HepG2 (cell line): ENCODE measurements around the gene PDZD2.

Experiments
- GABPA ChIP-seq, 2 experiments: IDR thresholded peaks; 2 replicates each; pipeline ENCODE4 v1.6.1; 2011 to 2016; ENCODE audit warnings: low read depth in 2 of 2, low read length in 1 of 2, missing biosample characterization in 1 of 2, missing genetic modification characterization in 1 of 2
- NR2C2 ChIP-seq: sonication (generic); formaldehyde crosslinking; IDR thresholded peaks from 2 replicates; pipeline ENCODE4 v1.4.0; 2020; ENCODE audit warnings: missing genetic modification reagents, mild to moderate bottlenecking, moderate library complexity, borderline replicate concordance
- POLR2AphosphoS5 ChIP-seq: IDR thresholded peaks from 2 replicates; pipeline ENCODE4 v1.6.1; 2012; ENCODE audit warnings: low read depth, low read length
- SMARCC2 ChIP-seq: fragments of 450-650 bp; IDR thresholded peaks from 2 replicates; pipeline ENCODE4 v1.6.1; 2017; ENCODE audit warnings: antibody characterized with exemption, mild to moderate bottlenecking
- TAF1 ChIP-seq: sonication (generic); formaldehyde crosslinking; IDR thresholded peaks from 2 replicates; pipeline ENCODE4 v1.4.0; 2020; ENCODE audit warnings: missing genetic modification reagents
- TF ChIP-seq, protein P1 (sequence below): sonication (generic); formaldehyde crosslinking; IDR thresholded peaks from 2 replicates; pipeline ENCODE4 v1.5.0; 2020; ENCODE audit warnings: mild to moderate bottlenecking, missing genetic modification reagents, moderate library complexity

DNA sequence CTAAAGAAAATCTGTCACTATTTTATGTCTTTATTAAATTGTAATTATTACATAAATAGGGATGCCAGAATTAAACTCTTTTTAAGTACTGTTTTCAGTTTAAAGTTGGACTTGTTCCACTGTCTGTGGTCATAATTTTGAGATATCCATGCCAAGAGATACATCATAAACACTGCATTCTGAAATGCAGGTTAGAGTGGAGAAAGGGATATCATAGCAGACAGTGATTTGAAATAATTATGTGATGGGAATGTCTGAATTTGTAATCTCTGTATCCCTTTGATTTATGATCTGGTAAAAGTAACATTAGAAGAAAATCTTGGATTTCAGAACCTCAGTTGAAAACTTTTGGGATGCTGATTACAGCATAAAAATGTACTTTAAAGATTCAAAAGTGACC lies 313.1 kb downstream of the PDZD2 start:
- TF ChIP-seq, protein P1, sequence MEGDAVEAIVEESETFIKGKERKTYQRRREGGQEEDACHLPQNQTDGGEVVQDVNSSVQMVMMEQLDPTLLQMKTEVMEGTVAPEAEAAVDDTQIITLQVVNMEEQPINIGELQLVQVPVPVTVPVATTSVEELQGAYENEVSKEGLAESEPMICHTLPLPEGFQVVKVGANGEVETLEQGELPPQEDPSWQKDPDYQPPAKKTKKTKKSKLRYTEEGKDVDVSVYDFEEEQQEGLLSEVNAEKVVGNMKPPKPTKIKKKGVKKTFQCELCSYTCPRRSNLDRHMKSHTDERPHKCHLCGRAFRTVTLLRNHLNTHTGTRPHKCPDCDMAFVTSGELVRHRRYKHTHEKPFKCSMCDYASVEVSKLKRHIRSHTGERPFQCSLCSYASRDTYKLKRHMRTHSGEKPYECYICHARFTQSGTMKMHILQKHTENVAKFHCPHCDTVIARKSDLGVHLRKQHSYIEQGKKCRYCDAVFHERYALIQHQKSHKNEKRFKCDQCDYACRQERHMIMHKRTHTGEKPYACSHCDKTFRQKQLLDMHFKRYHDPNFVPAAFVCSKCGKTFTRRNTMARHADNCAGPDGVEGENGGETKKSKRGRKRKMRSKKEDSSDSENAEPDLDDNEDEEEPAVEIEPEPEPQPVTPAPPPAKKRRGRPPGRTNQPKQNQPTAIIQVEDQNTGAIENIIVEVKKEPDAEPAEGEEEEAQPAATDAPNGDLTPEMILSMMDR (CRISPR knock-in tag), result no peak
- TF ChIP-seq TAF1 (CRISPR knock-in tag) (no peak), SMARCC2 (no peak), POLR2AphosphoS5 (no peak), NR2C2 (CRISPR knock-in tag) (no peak), GABPA (IDR thresholded peaks at IDR 0.05; ENCODE audit: low read depth, low read length) (no peak), GABPA (CRISPR knock-in tag; IDR thresholded peaks at IDR 0.05; ENCODE audit: low read depth) (no peak)
